WTC11 (cell line): ENCODE data around the gene RFPL3.

Experiments
- CTCF ChIP-seq: fragments of 200-600 bp; IDR thresholded peaks from 2 replicates; pipeline ENCODE4 v1.8.0; 2022; ENCODE audit warnings: antibody characterized with exemption
- JUN ChIP-seq: sonication (generic); formaldehyde crosslinking; IDR thresholded peaks from 2 replicates; pipeline ENCODE4 v1.8.0; 2023; ENCODE audit warnings: mild to moderate bottlenecking, missing genetic modification reagents
- NR1H2 ChIP-seq: sonication (generic); formaldehyde crosslinking; IDR thresholded peaks from 2 replicates; pipeline ENCODE4 v1.9.0; 2021; ENCODE audit warnings: mild to moderate bottlenecking, moderate library complexity, missing genetic modification reagents
- SP1 ChIP-seq: sonication (generic); formaldehyde crosslinking; conservative IDR thresholded peaks from 2 replicates; pipeline ENCODE4 v1.8.1; 2022; ENCODE audit warnings: missing genetic modification reagents
- ZNF396 ChIP-seq: fragments of 250-450 bp; sonication (Bioruptor Pico); IDR thresholded peaks from 2 replicates; pipeline ENCODE4 v1.8.0; 2021; ENCODE audit warnings: mild to moderate bottlenecking, moderate library complexity, borderline replicate concordance

DNA sequence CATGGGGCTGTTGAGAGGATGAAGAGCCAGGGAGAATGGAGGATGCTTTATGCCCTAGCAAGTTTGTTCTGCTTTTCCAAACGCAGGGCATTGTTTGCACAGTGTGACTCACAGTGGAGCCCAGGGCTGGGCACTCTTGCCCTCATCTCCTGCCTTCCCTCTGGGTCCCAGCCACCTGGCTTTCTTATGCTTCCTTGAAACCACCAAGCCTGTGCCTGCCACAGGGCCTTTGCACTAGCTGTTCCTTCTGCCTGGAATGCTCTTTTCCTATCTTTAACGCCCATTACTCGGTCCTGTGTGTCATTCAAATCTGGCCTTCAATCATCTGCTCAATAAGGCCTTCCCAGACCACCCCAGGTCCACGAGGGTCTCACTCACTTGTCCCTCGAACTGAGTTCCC is 46.9 kb upstream of the RFPL3 start:
- TF ChIP-seq JUN (CRISPR knock-in tag) (no peak), ZNF396 (CRISPR knock-in tag) (no peak), NR1H2 (CRISPR knock-in tag) (no peak), CTCF (no peak), SP1 (CRISPR knock-in tag) (no peak)
